Measurements from ENCODE around the gene SLC39A8. TPM values are rescaled to one million over a fixed set of nuclear protein-coding genes. Genes with fewer than 3 reads are reported as not detected.
"Not testable (repeated sequence)": the region's sequence is repeated elsewhere in the genome, so short reads cannot be mapped to it uniquely, and the experiment has no call there.

SLC39A8 gene
- total RNA-seq, 3 donors from 2014 or later (not counting 1 experiment from before 2014, with no cell fraction given): 18.0 to 20.0 (median 18.2) TPM

GRCh38 chr4:102388611-102389010 is 43.3 kb upstream of the SLC39A8 start:
- no peaks in the 10 kb centered on the region for H3K9me3 ChIP-seq (ENCODE audit: control insufficient read depth, insufficient read depth, low read length)
- Mint-ChIP-seq H3K9me3 (no peaks in the 10 kb centered on the region), H3K4me1 (peaks cover 12 to 14% of the 10 kb centered on the region in 2 donors), H3K27me3 (ENCODE audit: low read depth in 2 of 2) (peaks cover 0 to 9% of the 10 kb centered on the region in 2 donors), H3K27ac (no peak overlapping the region), H3K4me3 (no peak overlapping the region), H3K36me3 (no peaks in the 10 kb centered on the region)
- H3K36me3 ChIP-seq (ENCODE audit: control insufficient read depth, insufficient read depth, low read length): no peaks in the 10 kb centered on the region
- no peak overlapping the region for H3K27ac ChIP-seq (ENCODE audit: low read length)
- H3K4me3 ChIP-seq (ENCODE audit: low read length): no peak overlapping the region
- DNase-seq (no peak), ATAC-seq (no peak)
- no peaks in the 10 kb centered on the region for H3K4me1 ChIP-seq (ENCODE audit: control insufficient read depth, insufficient read depth, low read length)
- peaks cover 2% of the 10 kb centered on the region for H3K27me3 ChIP-seq (ENCODE audit: control insufficient read depth, insufficient read depth, low read length)
- TF ChIP-seq, protein P1, sequence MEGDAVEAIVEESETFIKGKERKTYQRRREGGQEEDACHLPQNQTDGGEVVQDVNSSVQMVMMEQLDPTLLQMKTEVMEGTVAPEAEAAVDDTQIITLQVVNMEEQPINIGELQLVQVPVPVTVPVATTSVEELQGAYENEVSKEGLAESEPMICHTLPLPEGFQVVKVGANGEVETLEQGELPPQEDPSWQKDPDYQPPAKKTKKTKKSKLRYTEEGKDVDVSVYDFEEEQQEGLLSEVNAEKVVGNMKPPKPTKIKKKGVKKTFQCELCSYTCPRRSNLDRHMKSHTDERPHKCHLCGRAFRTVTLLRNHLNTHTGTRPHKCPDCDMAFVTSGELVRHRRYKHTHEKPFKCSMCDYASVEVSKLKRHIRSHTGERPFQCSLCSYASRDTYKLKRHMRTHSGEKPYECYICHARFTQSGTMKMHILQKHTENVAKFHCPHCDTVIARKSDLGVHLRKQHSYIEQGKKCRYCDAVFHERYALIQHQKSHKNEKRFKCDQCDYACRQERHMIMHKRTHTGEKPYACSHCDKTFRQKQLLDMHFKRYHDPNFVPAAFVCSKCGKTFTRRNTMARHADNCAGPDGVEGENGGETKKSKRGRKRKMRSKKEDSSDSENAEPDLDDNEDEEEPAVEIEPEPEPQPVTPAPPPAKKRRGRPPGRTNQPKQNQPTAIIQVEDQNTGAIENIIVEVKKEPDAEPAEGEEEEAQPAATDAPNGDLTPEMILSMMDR (IDR thresholded peaks at IDR 0.05): no peak
- intact Hi-C loops (cut with micrococcal nuclease): no loop called here

DNA sequence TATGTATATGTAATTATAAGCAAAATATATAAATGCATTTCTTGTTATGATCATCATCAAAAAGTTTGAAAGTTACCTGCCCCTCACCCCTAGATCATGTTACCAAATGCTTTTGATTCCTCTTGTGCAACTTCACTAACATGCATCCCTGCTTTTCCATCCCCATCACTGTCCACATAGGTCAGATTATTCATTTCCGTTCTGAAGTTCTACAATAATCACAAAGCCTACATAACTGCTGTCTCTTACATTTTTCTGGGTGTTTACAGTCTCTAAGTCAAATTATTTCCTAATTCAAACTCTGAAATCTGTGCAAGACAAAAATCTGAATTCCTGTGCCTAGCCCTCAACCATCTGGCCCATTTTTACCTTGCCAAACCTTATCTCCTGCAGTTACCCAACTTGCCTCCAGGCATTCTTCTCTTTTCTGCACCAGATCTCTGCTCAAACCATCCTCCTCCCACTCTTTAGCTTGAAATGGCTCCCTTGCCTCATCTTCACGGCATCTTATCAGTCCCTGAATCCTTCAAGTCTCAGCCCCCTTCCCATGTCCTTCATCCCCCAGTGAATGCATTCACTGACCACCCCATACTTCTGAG is 42.4 kb upstream of the SLC39A8 start:
- Histone ChIP-seq H3K9me3 (ENCODE audit: control insufficient read depth, insufficient read depth, low read length) (no peaks in the 10 kb centered on the region), H3K4me3 (ENCODE audit: low read length) (no peak overlapping the region), H3K27me3 (ENCODE audit: control insufficient read depth, insufficient read depth, low read length) (peaks cover 2% of the 10 kb centered on the region), H3K36me3 (ENCODE audit: control insufficient read depth, insufficient read depth, low read length) (no peaks in the 10 kb centered on the region), H3K27ac (ENCODE audit: low read length) (no peak overlapping the region), H3K4me1 (ENCODE audit: control insufficient read depth, insufficient read depth, low read length) (no peaks in the 10 kb centered on the region)
- intact Hi-C loops (cut with micrococcal nuclease): no loop called here
- ATAC-seq: no peak
- Mint-ChIP-seq H3K27me3 (ENCODE audit: low read depth in 2 of 2) (peaks cover 2 to 18% of the 10 kb centered on the region in 2 donors), H3K4me1 (peaks cover 12 to 14% of the 10 kb centered on the region in 2 donors), H3K9me3 (no peaks in the 10 kb centered on the region), H3K36me3 (no peaks in the 10 kb centered on the region), H3K27ac (no peak overlapping the region), H3K4me3 (no peak overlapping the region)
- DNase-seq: no peak
- 59% methylated on average over 2 of the region's 2 CpGs for WGBS (ENCODE audit: insufficient coverage)
- TF ChIP-seq, protein P1 (IDR thresholded peaks at IDR 0.05): no peak

DNA sequence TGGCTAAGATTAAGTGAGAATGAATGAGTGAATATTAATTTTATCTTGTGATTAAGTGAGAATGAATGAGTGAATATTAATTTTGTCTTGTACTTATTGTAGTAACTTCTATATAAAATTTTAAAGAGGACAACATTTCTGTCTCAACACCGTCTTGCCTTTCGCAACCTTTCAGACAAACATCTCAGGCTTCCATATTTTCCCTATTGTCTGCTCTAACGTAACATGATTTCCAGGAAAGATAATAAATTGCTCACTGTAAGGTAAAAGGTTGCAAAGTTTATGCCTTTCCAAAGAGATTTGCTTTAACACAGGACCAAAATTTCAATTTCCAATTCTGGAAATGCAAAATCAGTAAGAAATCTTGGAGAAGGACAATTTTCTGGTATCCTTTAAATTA is 41.7 kb upstream of the SLC39A8 start:
- Mint-ChIP-seq H3K9me3 (no peaks in the 10 kb centered on the region), H3K4me3 (no peak overlapping the region), H3K27ac (no peak overlapping the region), H3K36me3 (no peaks in the 10 kb centered on the region), H3K4me1 (peaks cover 12 to 14% of the 10 kb centered on the region in 2 donors), H3K27me3 (ENCODE audit: low read depth in 2 of 2) (peaks cover 2 to 22% of the 10 kb centered on the region in 2 donors)
- DNase-seq (no peak), ATAC-seq (no peak)
- H3K9me3 ChIP-seq (ENCODE audit: control insufficient read depth, insufficient read depth, low read length): no peaks in the 10 kb centered on the region
- H3K36me3 ChIP-seq (ENCODE audit: control insufficient read depth, insufficient read depth, low read length): no peaks in the 10 kb centered on the region
- intact Hi-C loops (cut with micrococcal nuclease): no loop called here
- H3K27me3 ChIP-seq (ENCODE audit: control insufficient read depth, insufficient read depth, low read length): peaks cover 2% of the 10 kb centered on the region
- H3K4me3 ChIP-seq (ENCODE audit: low read length): no peak overlapping the region
- H3K4me1 ChIP-seq (ENCODE audit: control insufficient read depth, insufficient read depth, low read length): no peaks in the 10 kb centered on the region
- no CpG with 5 or more reads among the region's 3 CpGs for WGBS (ENCODE audit: insufficient coverage)
- no peak overlapping the region for H3K27ac ChIP-seq (ENCODE audit: low read length)
- TF ChIP-seq, protein P1 (IDR thresholded peaks at IDR 0.05): no peak

DNA sequence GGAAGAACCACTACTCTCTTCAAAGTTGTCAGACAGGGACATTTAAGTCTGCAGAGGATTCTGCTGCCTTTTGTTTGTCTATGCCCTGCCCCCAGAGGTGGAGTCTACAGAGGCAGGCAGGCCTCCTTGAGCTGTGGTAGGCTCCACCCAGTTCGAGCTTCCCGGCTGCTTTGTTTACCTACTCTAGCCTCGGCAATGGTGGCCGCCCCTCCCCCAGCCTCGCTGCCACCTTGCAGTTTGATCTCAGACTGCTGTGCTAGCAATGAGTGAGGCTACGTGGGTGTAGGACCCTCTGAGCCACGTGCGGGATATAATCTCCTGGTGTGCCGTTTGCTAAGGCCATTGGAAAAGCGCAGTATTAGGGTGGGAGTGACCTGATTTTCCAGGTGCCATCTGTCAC is 35.0 kb upstream of the SLC39A8 start:
- H3K9me3 ChIP-seq (ENCODE audit: control insufficient read depth, insufficient read depth, low read length); H3K4me1 Mint-ChIP-seq; H3K4me3 Mint-ChIP-seq; H3K36me3 Mint-ChIP-seq; H3K27ac Mint-ChIP-seq; intact Hi-C loops (cut with micrococcal nuclease); H3K27ac ChIP-seq (ENCODE audit: low read length); DNase-seq; ATAC-seq; H3K36me3 ChIP-seq (ENCODE audit: control insufficient read depth, insufficient read depth, low read length); H3K4me1 ChIP-seq (ENCODE audit: control insufficient read depth, insufficient read depth, low read length); H3K4me3 ChIP-seq (ENCODE audit: low read length); H3K27me3 ChIP-seq (ENCODE audit: control insufficient read depth, insufficient read depth, low read length); H3K9me3 Mint-ChIP-seq: not testable (repeated sequence)
- 89% methylated on average over 10 of the region's 10 CpGs for WGBS (ENCODE audit: insufficient coverage)
- H3K27me3 Mint-ChIP-seq (ENCODE audit: low read depth in 2 of 2): peaks cover 13 to 29% of the 10 kb centered on the region in 2 donors

Data from natural killer cell (primary cell).